Left lung (tissue), 10 donors: ENCODE measurements around the gene LGALS1. TPM values are rescaled to one million over a fixed set of nuclear protein-coding genes. Genes with fewer than 3 reads are reported as not detected.

Source experiments
- ATAC-seq: fragments of 200-7000 bp; cut with Tn5 transposase; one replicate; pipeline ENCODE4 v1.9.1; 2020; ENCODE audit warnings: moderate library complexity
- DNase-seq, 4 donors: peaks; one replicate each; pipeline ENCODE4 v3.0.0-alpha.2; 2013 to 2020
- H3K27ac ChIP-seq, 2 donors: fragments of 200-600 bp; sonication (generic) in 1 of 2; one replicate each; pipeline versions ENCODE4 v1.5.0 to v1.8.0; 2020 to 2021
- H3K27me3 ChIP-seq, 2 donors: fragments of 200-600 bp; sonication (generic) in 1 of 2; one replicate each; pipeline versions ENCODE4 v1.5.0 to v1.8.0; 2020 to 2021
- H3K36me3 ChIP-seq, 2 donors: fragments of 200-600 bp; sonication (generic) in 1 of 2; one replicate each; pipeline versions ENCODE4 v1.5.0 to v1.8.0; 2020 to 2021
- H3K4me1 ChIP-seq, 2 donors: fragments of 200-600 bp; one replicate each; pipeline ENCODE4 v1.8.0; 2021
- H3K4me3 ChIP-seq, 2 donors: fragments of 200-600 bp; sonication (generic) in 1 of 2; one replicate each; pipeline versions ENCODE4 v1.5.0 to v1.8.0; 2020 to 2021; ENCODE audit warnings: mild to moderate bottlenecking in 1 of 2
- H3K9me3 ChIP-seq, 2 donors: fragments of 200-600 bp; sonication (generic) in 1 of 2; one replicate each; pipeline versions ENCODE4 v1.5.0 to v1.8.0; 2020 to 2021
- CTCF ChIP-seq, 2 donors: fragments of 200-600 bp; sonication (generic) in 1 of 2; IDR thresholded peaks; one replicate each; pipeline versions ENCODE4 v1.5.0 to v1.8.0; 2021; ENCODE audit warnings: antibody characterized with exemption in 2 of 2
- intact Hi-C, 2 donors: fragments of 100-400 bp; cut with DNase I; formaldehyde crosslinking; loops; one replicate each; pipeline versions ENCODE4 v1.11.2 to v1.14.2; 2022
- polyA plus RNA-seq, 6 donors: library from polyadenylated mRNA; unstranded; fragments of 120-200 nt; gene quantifications; one replicate each; pipeline ENCODE4 v1.2.1, GENCODE V29; 2013; ENCODE audit not compliant: insufficient read length in 6 of 6
- total RNA-seq, 2 donors: library from RNA; stranded (reverse); fragmentation: NEBNext Ultra II Directional; extraction: Animal tissue kit (Norgen Biotek cat#: 25700); gene quantifications; one replicate each; pipeline ENCODE4 v1.2.1, GENCODE V29; 2021
- donor health status: DM: no; HTN: yes; CAD: no.
- donor health status: DM: no; HTN: no; CAD: no.

LGALS1 gene
- total and polyA plus RNA-seq, 8 donors = 575 to 923 (median 750) TPM

- Histone ChIP-seq H3K4me3 (no peak overlapping the region), H3K36me3 (peaks cover 0 to 86% of the 10 kb centered on the region in 2 donors)
Observed at GRCh38 chr22:37626556-37627075, 48.8 kb upstream of the LGALS1 start.

GRCh38 chr22:37627121-37627520 lies 48.3 kb upstream of the LGALS1 start:
- intact Hi-C loops = no loop called here
- H3K4me3 ChIP-seq = no peak overlapping the region
- peaks cover 11 to 51% of the 10 kb centered on the region in 2 donors for H3K4me1 ChIP-seq
- H3K27me3 ChIP-seq = no peaks in the 10 kb centered on the region
- no peaks in the 10 kb centered on the region for H3K9me3 ChIP-seq
- peak overlapping the region; percentile 5 to 65 for H3K27ac ChIP-seq
- H3K36me3 ChIP-seq = peaks cover 0 to 87% of the 10 kb centered on the region in 2 donors
- ATAC-seq = no peak
- TF ChIP-seq CTCF (IDR thresholded peaks at IDR 0.05) = no peak
- no peak for DNase-seq

More at GRCh38 chr22:37626556-37627075, 48.8 kb upstream of the LGALS1 start:
- DNase-seq (no peak), ATAC-seq (no peak)
- Histone ChIP-seq H3K9me3 (no peaks in the 10 kb centered on the region), H3K4me1 (peaks cover 11 to 50% of the 10 kb centered on the region in 2 donors), H3K27ac (peak overlapping the region in 1 of 2 donors; percentile 65), H3K27me3 (no peaks in the 10 kb centered on the region)
- intact Hi-C loops = no loop called here
- no peak for TF ChIP-seq CTCF (IDR thresholded peaks at IDR 0.05)

GRCh38 chr22:37627545-37627944 lies 47.9 kb upstream of the LGALS1 start:
- ATAC-seq (no peak), DNase-seq (peak in 1 of 4 donors; percentile 86)
- peaks cover 0 to 87% of the 10 kb centered on the region in 2 donors for H3K36me3 ChIP-seq
- no peaks in the 10 kb centered on the region for H3K27me3 ChIP-seq
- H3K4me1 ChIP-seq = peaks cover 11 to 55% of the 10 kb centered on the region in 2 donors
- no peak overlapping the region for H3K4me3 ChIP-seq
- no peaks in the 10 kb centered on the region for H3K9me3 ChIP-seq
- TF ChIP-seq CTCF (IDR thresholded peaks at IDR 0.05) = no peak
- intact Hi-C loops = no loop called here
- H3K27ac ChIP-seq = peak overlapping the region; percentile 5 to 65

GRCh38 chr22:37628830-37629229 lies 46.6 kb upstream of the LGALS1 start:
- DNase-seq (no peak), ATAC-seq (no peak)
- Histone ChIP-seq H3K4me3 (no peak overlapping the region), H3K36me3 (peaks cover 0 to 82% of the 10 kb centered on the region in 2 donors), H3K27ac (peak overlapping the region in 1 of 2 donors; percentile 65), H3K9me3 (no peaks in the 10 kb centered on the region), H3K27me3 (no peaks in the 10 kb centered on the region), H3K4me1 (peaks cover 23 to 59% of the 10 kb centered on the region in 2 donors)
- intact Hi-C loops = no loop called here
- TF ChIP-seq CTCF (IDR thresholded peaks at IDR 0.05) = no peak

GRCh38 chr22:37629928-37630327 lies 45.5 kb upstream of the LGALS1 start:
- Histone ChIP-seq H3K27ac (no peak overlapping the region), H3K4me3 (no peak overlapping the region), H3K36me3 (peaks cover 0 to 71% of the 10 kb centered on the region in 2 donors), H3K27me3 (no peaks in the 10 kb centered on the region), H3K4me1 (peaks cover 34 to 65% of the 10 kb centered on the region in 2 donors), H3K9me3 (no peaks in the 10 kb centered on the region)
- no peak for DNase-seq
- intact Hi-C loops = no loop called here
- no peak for TF ChIP-seq CTCF (IDR thresholded peaks at IDR 0.05)
- no peak for ATAC-seq
